Measurements from ENCODE around the gene S100Z.
"Not testable (repeated sequence)": the region's sequence is repeated elsewhere in the genome, so short reads cannot be mapped to it uniquely, and the experiment has no call there.

GRCh38 chr5:76853741-76854140, 3.9 kb downstream of the S100Z start:
- not testable (repeated sequence) for TF ChIP-seq CTCF (IDR thresholded peaks at IDR 0.05 in 4 of 5, conservative IDR thresholded peaks at IDR 0.05 in 1 of 5); POLR2A (IDR thresholded peaks at IDR 0.05)

All from gastrocnemius medialis (tissue), 4 donors.